ENCODE data around the gene TARS3. TPM values are rescaled to one million over a fixed set of nuclear protein-coding genes. Genes with fewer than 3 reads are reported as not detected.

The TARS3 gene
- total and polyA plus RNA-seq, 2 donors (not counting 3 experiments of a cell fraction or from before 2014, with no cell fraction given), result 0.91 to 8.2 TPM

DNA sequence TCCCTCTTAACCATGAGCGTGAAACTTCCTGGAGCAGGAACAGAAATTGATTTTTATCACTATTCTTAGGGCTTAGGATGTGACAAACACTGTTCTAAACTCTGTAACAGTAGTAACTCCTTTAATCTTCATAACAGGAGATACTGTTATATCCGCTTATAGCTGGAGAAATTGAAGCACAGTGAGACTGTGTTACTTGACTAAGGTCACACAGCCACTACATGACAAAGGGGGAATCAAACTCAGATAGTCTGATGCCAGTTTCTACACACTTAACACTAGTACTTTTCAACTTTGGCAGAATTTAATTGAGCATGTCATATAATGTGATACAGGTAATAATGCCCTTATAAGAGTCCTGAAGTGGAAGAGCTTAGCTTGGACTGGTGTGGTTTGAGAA lies 800 bp upstream of the TARS3 start:
- peaks cover 5% of the 10 kb centered on the region for H3K4me1 ChIP-seq (ENCODE audit: control insufficient read depth, extremely low read depth, insufficient read depth, low read length)
- no peaks in the 10 kb centered on the region for H3K9me3 ChIP-seq (replicated peaks; ENCODE audit: control insufficient read depth, insufficient read depth, low read length)
- ChIA-PET CTCF (no interaction called here), POLR2A (no interaction called here)
- H3K79me2 ChIP-seq (ENCODE audit: control insufficient read depth, insufficient read depth, low read length), result no peaks in the 10 kb centered on the region
- FAIRE-seq, result no peak
- TF ChIP-seq, protein P1, sequence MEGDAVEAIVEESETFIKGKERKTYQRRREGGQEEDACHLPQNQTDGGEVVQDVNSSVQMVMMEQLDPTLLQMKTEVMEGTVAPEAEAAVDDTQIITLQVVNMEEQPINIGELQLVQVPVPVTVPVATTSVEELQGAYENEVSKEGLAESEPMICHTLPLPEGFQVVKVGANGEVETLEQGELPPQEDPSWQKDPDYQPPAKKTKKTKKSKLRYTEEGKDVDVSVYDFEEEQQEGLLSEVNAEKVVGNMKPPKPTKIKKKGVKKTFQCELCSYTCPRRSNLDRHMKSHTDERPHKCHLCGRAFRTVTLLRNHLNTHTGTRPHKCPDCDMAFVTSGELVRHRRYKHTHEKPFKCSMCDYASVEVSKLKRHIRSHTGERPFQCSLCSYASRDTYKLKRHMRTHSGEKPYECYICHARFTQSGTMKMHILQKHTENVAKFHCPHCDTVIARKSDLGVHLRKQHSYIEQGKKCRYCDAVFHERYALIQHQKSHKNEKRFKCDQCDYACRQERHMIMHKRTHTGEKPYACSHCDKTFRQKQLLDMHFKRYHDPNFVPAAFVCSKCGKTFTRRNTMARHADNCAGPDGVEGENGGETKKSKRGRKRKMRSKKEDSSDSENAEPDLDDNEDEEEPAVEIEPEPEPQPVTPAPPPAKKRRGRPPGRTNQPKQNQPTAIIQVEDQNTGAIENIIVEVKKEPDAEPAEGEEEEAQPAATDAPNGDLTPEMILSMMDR (IDR thresholded peaks at IDR 0.05; ENCODE audit: extremely low read depth in 1 of 2, insufficient read depth in 1 of 2, low read depth in 1 of 2, low read length in 2 of 2), result no peak
- TF ChIP-seq MYC (IDR thresholded peaks at IDR 0.05; ENCODE audit: low read depth, low read length) (no peak), GATA2 (IDR thresholded peaks at IDR 0.05; ENCODE audit: insufficient read depth, insufficient read length, low read depth, low read length) (no peak), POLR2A (IDR thresholded peaks at IDR 0.05; ENCODE audit: low read depth, low read length) (no peak), JUN (IDR thresholded peaks at IDR 0.05; ENCODE audit: borderline replicate concordance, insufficient read depth, insufficient read length, low read depth) (no peak)
- H3K36me3 ChIP-seq (ENCODE audit: control insufficient read depth in 2 of 2, extremely low read depth in 1 of 2, insufficient read depth in 2 of 2, low read length in 2 of 2), result no peaks in the 10 kb centered on the region
- H3K27ac ChIP-seq (ENCODE audit: insufficient read depth, low read depth, low read length), result no peak overlapping the region
- no peak overlapping the region for H3K4me3 ChIP-seq (replicated peaks in 1 of 3; ENCODE audit: insufficient read depth in 1 of 3, low read depth in 1 of 3, low read length in 3 of 3)
- DNase-seq (ENCODE audit: low read depth, low spot score), result peak; percentile 3
- no peak overlapping the region for H3K4me2 ChIP-seq (ENCODE audit: insufficient read depth, low read length)
- no peaks in the 10 kb centered on the region for H4K20me1 ChIP-seq (replicated peaks; ENCODE audit: control insufficient read depth, extremely low read depth, insufficient read depth, low read length)
- no TSS peak for BruUV-seq (replicated peaks)
- H3K27me3 ChIP-seq (ENCODE audit: control insufficient read depth in 2 of 2, insufficient read depth in 2 of 2, low read length in 2 of 2), result no peaks in the 10 kb centered on the region
- H3K9ac ChIP-seq (replicated peaks; ENCODE audit: extremely low read depth, insufficient read depth, low read length), result no peak overlapping the region
- no peaks in the 10 kb centered on the region for H3K9me1 ChIP-seq (replicated peaks; ENCODE audit: control insufficient read depth, extremely low read depth, insufficient read depth, low read length)
- intact Hi-C loops (cut with micrococcal nuclease), result no loop called here
- dilution Hi-C loops (cut with MboI; ENCODE audit: extremely low pct_ligation_motif_present, low sequenced_read_pairs), result no loop called here
- H2AFZ ChIP-seq (ENCODE audit: low read depth, low read length), result peak overlapping the region; percentile 67

DNA sequence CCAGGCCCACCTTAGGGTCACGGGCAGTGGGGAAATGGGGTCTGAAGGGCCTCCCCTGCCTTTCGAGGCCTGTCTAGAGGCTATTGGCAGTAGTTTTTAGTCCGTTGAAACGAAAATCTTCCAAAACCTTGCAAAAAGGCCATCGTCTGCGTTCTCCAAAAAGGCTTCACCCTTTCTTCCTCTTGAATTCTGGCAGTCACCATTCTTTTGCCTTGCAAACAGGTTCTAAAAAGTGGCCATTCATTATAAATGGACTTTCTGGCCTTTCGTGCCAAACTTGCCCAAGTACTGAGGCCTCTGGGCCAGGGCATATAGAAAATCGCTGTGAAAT lies 367 bp upstream of the TARS3 start:
- Histone ChIP-seq H3K4me3 (replicated peaks in 1 of 3; ENCODE audit: insufficient read depth in 1 of 3, low read depth in 1 of 3, low read length in 3 of 3) (no peak overlapping the region), H3K9ac (replicated peaks; ENCODE audit: extremely low read depth, insufficient read depth, low read length) (no peak overlapping the region), H3K27ac (ENCODE audit: insufficient read depth, low read depth, low read length) (no peak overlapping the region), H3K36me3 (ENCODE audit: control insufficient read depth in 2 of 2, extremely low read depth in 1 of 2, insufficient read depth in 2 of 2, low read length in 2 of 2) (no peaks in the 10 kb centered on the region), H3K4me1 (ENCODE audit: control insufficient read depth, extremely low read depth, insufficient read depth, low read length) (peaks cover 5% of the 10 kb centered on the region), H2AFZ (ENCODE audit: low read depth, low read length) (peak overlapping the region; percentile 67), H3K79me2 (ENCODE audit: control insufficient read depth, insufficient read depth, low read length) (no peaks in the 10 kb centered on the region), H3K9me3 (replicated peaks; ENCODE audit: control insufficient read depth, insufficient read depth, low read length) (no peaks in the 10 kb centered on the region), H3K9me1 (replicated peaks; ENCODE audit: control insufficient read depth, extremely low read depth, insufficient read depth, low read length) (no peaks in the 10 kb centered on the region), H4K20me1 (replicated peaks; ENCODE audit: control insufficient read depth, extremely low read depth, insufficient read depth, low read length) (no peaks in the 10 kb centered on the region), H3K27me3 (ENCODE audit: control insufficient read depth in 2 of 2, insufficient read depth in 2 of 2, low read length in 2 of 2) (no peaks in the 10 kb centered on the region), H3K4me2 (ENCODE audit: insufficient read depth, low read length) (peak overlapping the region; percentile 34)
- ChIA-PET POLR2A (no interaction called here), CTCF (interaction anchor here (1.1 to 1.4 kb wide), 2 partner anchors 16 to 436 kb away, joined by 3 read pairs; no protein-coding TSS in a partner anchor)
- dilution Hi-C loops (cut with MboI; ENCODE audit: extremely low pct_ligation_motif_present, low sequenced_read_pairs), result no loop called here
- intact Hi-C loops (cut with micrococcal nuclease), result loop anchor here (1.0 kb wide), 3 partner anchors 72 to 430 kb away; partner anchors contain the start of gene TM2D3
- BruUV-seq (replicated peaks), result no TSS peak
- no peak for FAIRE-seq
- TF ChIP-seq FOS (IDR thresholded peaks at IDR 0.05; ENCODE audit: borderline replicate concordance, insufficient read depth, low read length) (no peak), POLR2AphosphoS5 (IDR thresholded peaks at IDR 0.05; ENCODE audit: insufficient read depth, low read depth, low read length) (no peak), MAX (IDR thresholded peaks at IDR 0.05; ENCODE audit: insufficient read depth, insufficient read length) (no peak), MYC (IDR thresholded peaks at IDR 0.05; ENCODE audit: low read depth, low read length) (no peak), JUN (IDR thresholded peaks at IDR 0.05; ENCODE audit: borderline replicate concordance, insufficient read depth, insufficient read length, low read depth) (no peak), GATA2 (IDR thresholded peaks at IDR 0.05; ENCODE audit: insufficient read depth, insufficient read length, low read depth, low read length) (no peak), EZH2 (IDR thresholded peaks at IDR 0.05; ENCODE audit: borderline replicate concordance, low read depth, low read length, severe bottlenecking) (no peak), POLR2A (IDR thresholded peaks at IDR 0.05; ENCODE audit: low read depth, low read length) (no peak)
- TF ChIP-seq, protein P1 (IDR thresholded peaks at IDR 0.05; ENCODE audit: extremely low read depth in 1 of 2, insufficient read depth in 1 of 2, low read depth in 1 of 2, low read length in 2 of 2), result no peak
- no peak for DNase-seq (ENCODE audit: low read depth, low spot score)
